ENCODE measurements around the gene PAF1. TPM values are rescaled to one million over a fixed set of nuclear protein-coding genes. Genes with fewer than 3 reads are reported as not detected.
A peak's percentile ranks its signal among the peaks of the same experiment; 100 is the strongest.

The PAF1 gene
- total RNA-seq, 2 experiments from 2014 or later = 33.1 to 45.9 TPM

- TSS peak; percentile 65 for BruUV-seq (replicated peaks)
- POLR2A ChIA-PET = interaction anchor here (0.6 to 2.1 kb wide), 5 partner anchors 10 to 45 kb away, joined by 3 to 6 read pairs (median 5); partner anchors contain the start of genes MED29, PAF1 and RPS16
- H3K36me3 ChIP-seq (ENCODE audit: insufficient read depth, low read length) = peaks cover 14% of the 10 kb centered on the region
- H3K4me2 ChIP-seq (ENCODE audit: low read length) = peak overlapping the region; percentile 96
- no peaks in the 10 kb centered on the region for H4K20me1 ChIP-seq (ENCODE audit: insufficient read depth, low read length)
- H3K9me3 ChIP-seq (ENCODE audit: low read length) = no peaks in the 10 kb centered on the region
- H3K9me2 ChIP-seq (ENCODE audit: insufficient read depth, low read length) = no peaks in the 10 kb centered on the region
- intact Hi-C loops (cut with micrococcal nuclease; ENCODE audit: unreplicated experiment) = loop anchor here (10.0 kb wide), 2 partner anchors 547 to 553 kb away; no protein-coding TSS in a partner anchor
- H3K79me2 ChIP-seq (ENCODE audit: insufficient read depth, low read depth, low read length) = peaks cover under 1% of the 10 kb centered on the region; the same call in 1 of the 2 replicates
- peaks cover 87% of the 10 kb centered on the region for H3K4me1 ChIP-seq (ENCODE audit: insufficient read depth, low read length, poor library complexity, severe bottlenecking)
- H3K4me3 ChIP-seq (ENCODE audit: low read depth, low read length, poor library complexity, severe bottlenecking) = peak overlapping the region; percentile 62
- TF ChIP-seq CTCF (conservative IDR thresholded peaks at IDR 0.05; ENCODE audit: low read length) (no peak), EZH2phosphoT487 (IDR thresholded peaks at IDR 0.05; ENCODE audit: borderline replicate concordance, low read depth, low read length) (no peak)
- DNase-seq (ENCODE audit: low spot score) = peak; percentile 68
- CTCF ChIA-PET (ENCODE audit: unreplicated experiment) = interaction anchor here (0.6 to 1.1 kb wide), 2 partner anchors 10 to 79 kb away, joined by 3 to 15 read pairs; partner anchors contain the start of gene TIMM50
- H2AFZ ChIP-seq (ENCODE audit: low read length) = peak overlapping the region; percentile 12; the same call in 1 of the 2 replicates
- peak overlapping the region; percentile 91 for H3K27ac ChIP-seq (ENCODE audit: low read depth, low read length, poor library complexity, severe bottlenecking)
Measured at GRCh38 chr19:39401549-39402345, 10.8 kb upstream of the PAF1 start.

GRCh38 chr19:39401070-39401548 is 10.2 kb upstream of the PAF1 start:
- peak overlapping the region; percentile 91 for H3K27ac ChIP-seq (ENCODE audit: low read depth, low read length, poor library complexity, severe bottlenecking)
- no peak for TF ChIP-seq CTCF (conservative IDR thresholded peaks at IDR 0.05; ENCODE audit: low read length)
- TF ChIP-seq EZH2phosphoT487 (IDR thresholded peaks at IDR 0.05; ENCODE audit: borderline replicate concordance, low read depth, low read length) = no peak
- ChIA-PET POLR2A (interaction anchor here (0.6 to 2.1 kb wide), 5 partner anchors 10 to 543 kb away, joined by 3 to 6 read pairs (median 5); partner anchors contain the start of genes MED29 and PAF1), CTCF (ENCODE audit: unreplicated experiment) (interaction anchor here (0.6 to 1.1 kb wide), 2 partner anchors 11 to 80 kb away, joined by 3 to 15 read pairs; partner anchors contain the start of gene TIMM50)
- peak; percentile 34 for DNase-seq (ENCODE audit: low spot score)
- no peaks in the 10 kb centered on the region for H3K79me2 ChIP-seq (ENCODE audit: insufficient read depth, low read depth, low read length)
- H3K9me3 ChIP-seq (ENCODE audit: low read length) = no peaks in the 10 kb centered on the region
- H3K36me3 ChIP-seq (ENCODE audit: insufficient read depth, low read length) = peaks cover 14% of the 10 kb centered on the region
- H3K4me2 ChIP-seq (ENCODE audit: low read length) = peak overlapping the region; percentile 96
- peak overlapping the region; percentile 62 for H3K4me3 ChIP-seq (ENCODE audit: low read depth, low read length, poor library complexity, severe bottlenecking)
- no TSS peak for BruUV-seq (replicated peaks)
- no peaks in the 10 kb centered on the region for H4K20me1 ChIP-seq (ENCODE audit: insufficient read depth, low read length)
- intact Hi-C loops (cut with micrococcal nuclease; ENCODE audit: unreplicated experiment) = loop anchor here (10.0 kb wide), 2 partner anchors 546 to 554 kb away; no protein-coding TSS in a partner anchor
- no peaks in the 10 kb centered on the region for H3K9me2 ChIP-seq (ENCODE audit: insufficient read depth, low read length)
- peak overlapping the region; percentile 12; the same call in 1 of the 2 replicates for H2AFZ ChIP-seq (ENCODE audit: low read length)
- H3K4me1 ChIP-seq (ENCODE audit: insufficient read depth, low read length, poor library complexity, severe bottlenecking) = peaks cover 86% of the 10 kb centered on the region

Measured in OCI-LY7 (cell line).